HL-60 (cell line): ENCODE data around the gene YIF1B.

Experiments used
- DNase-seq, 2 experiments: peaks; one replicate each; pipeline ENCODE4 v3.0.0-alpha.2; 2010 to 2020; ENCODE audit warnings: low read depth in 1 of 2, low spot score in 1 of 2
- H3K27ac ChIP-seq: fragments of 250-450 bp; sonication (Bioruptor Pico); replicated peaks from 2 replicates; pipeline ENCODE4 v1.5.1; 2020; ENCODE audit warnings: mild to moderate bottlenecking, moderate library complexity
- H3K27me3 ChIP-seq: fragments of 250-450 bp; sonication (Bioruptor Pico); 2 replicates; pipeline ENCODE4 v1.5.1; 2021; ENCODE audit warnings: mild to moderate bottlenecking, moderate library complexity; ENCODE audit not compliant: insufficient read depth, poor library complexity, severe bottlenecking
- H3K4me3 ChIP-seq: replicated peaks from 2 replicates; pipeline ENCODE4 v1.5.1; 2011; ENCODE audit warnings: mild to moderate bottlenecking, control low read depth, low read length; ENCODE audit not compliant: insufficient read depth
- GABPA ChIP-seq: IDR thresholded peaks from 2 replicates; pipeline ENCODE4 v1.6.1; 2012; ENCODE audit warnings: low read depth
- POLR2AphosphoS5 ChIP-seq: IDR thresholded peaks from 2 replicates; pipeline ENCODE4 v1.6.1; 2012; ENCODE audit warnings: low read depth
- SPI1 ChIP-seq: IDR thresholded peaks from 2 replicates; pipeline ENCODE4 v1.6.1; 2012; ENCODE audit warnings: low read depth, mild to moderate bottlenecking, borderline replicate concordance
- TF ChIP-seq, protein P1 (sequence below): IDR thresholded peaks from one replicate; pipeline ENCODE4 v1.5.1; 2011; ENCODE audit warnings: low read length, control low read depth, inconsistent platforms; ENCODE audit not compliant: insufficient read depth
- TF ChIP-seq, protein P2 (sequence below): IDR thresholded peaks from 2 replicates; pipeline ENCODE4 v1.6.1; 2012; ENCODE audit warnings: low read depth; ENCODE audit not compliant: insufficient replicate concordance

YIF1B gene

DNA sequence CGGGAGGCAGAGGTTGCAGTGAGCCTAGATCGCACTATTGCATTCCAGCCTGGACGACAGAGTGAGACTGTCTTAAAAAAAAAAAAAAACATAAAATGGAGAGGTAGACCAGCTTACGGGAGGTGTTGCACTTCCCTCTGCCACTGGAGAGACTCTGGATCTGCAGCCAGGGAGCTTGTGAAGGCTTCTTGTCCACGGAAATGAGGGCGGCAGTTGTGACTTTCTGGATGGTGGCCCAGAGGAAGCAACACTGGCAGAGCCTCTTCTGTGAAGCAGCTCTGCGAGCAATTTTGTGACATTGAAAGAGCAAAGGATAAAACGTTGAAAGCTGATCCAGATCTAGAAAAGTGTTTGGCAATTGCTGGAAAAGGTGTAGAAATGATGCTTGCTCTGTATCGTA, 41.0 kb downstream of the YIF1B start:
- Histone ChIP-seq H3K27me3 (no peaks in the 10 kb centered on the region), H3K4me3 (no peak overlapping the region), H3K27ac (no peak overlapping the region)
- DNase-seq: no peak
- TF ChIP-seq, protein P1, sequence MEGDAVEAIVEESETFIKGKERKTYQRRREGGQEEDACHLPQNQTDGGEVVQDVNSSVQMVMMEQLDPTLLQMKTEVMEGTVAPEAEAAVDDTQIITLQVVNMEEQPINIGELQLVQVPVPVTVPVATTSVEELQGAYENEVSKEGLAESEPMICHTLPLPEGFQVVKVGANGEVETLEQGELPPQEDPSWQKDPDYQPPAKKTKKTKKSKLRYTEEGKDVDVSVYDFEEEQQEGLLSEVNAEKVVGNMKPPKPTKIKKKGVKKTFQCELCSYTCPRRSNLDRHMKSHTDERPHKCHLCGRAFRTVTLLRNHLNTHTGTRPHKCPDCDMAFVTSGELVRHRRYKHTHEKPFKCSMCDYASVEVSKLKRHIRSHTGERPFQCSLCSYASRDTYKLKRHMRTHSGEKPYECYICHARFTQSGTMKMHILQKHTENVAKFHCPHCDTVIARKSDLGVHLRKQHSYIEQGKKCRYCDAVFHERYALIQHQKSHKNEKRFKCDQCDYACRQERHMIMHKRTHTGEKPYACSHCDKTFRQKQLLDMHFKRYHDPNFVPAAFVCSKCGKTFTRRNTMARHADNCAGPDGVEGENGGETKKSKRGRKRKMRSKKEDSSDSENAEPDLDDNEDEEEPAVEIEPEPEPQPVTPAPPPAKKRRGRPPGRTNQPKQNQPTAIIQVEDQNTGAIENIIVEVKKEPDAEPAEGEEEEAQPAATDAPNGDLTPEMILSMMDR: no peak
- no peak for TF ChIP-seq SPI1
- no peak for TF ChIP-seq POLR2AphosphoS5
- TF ChIP-seq, protein P2, sequence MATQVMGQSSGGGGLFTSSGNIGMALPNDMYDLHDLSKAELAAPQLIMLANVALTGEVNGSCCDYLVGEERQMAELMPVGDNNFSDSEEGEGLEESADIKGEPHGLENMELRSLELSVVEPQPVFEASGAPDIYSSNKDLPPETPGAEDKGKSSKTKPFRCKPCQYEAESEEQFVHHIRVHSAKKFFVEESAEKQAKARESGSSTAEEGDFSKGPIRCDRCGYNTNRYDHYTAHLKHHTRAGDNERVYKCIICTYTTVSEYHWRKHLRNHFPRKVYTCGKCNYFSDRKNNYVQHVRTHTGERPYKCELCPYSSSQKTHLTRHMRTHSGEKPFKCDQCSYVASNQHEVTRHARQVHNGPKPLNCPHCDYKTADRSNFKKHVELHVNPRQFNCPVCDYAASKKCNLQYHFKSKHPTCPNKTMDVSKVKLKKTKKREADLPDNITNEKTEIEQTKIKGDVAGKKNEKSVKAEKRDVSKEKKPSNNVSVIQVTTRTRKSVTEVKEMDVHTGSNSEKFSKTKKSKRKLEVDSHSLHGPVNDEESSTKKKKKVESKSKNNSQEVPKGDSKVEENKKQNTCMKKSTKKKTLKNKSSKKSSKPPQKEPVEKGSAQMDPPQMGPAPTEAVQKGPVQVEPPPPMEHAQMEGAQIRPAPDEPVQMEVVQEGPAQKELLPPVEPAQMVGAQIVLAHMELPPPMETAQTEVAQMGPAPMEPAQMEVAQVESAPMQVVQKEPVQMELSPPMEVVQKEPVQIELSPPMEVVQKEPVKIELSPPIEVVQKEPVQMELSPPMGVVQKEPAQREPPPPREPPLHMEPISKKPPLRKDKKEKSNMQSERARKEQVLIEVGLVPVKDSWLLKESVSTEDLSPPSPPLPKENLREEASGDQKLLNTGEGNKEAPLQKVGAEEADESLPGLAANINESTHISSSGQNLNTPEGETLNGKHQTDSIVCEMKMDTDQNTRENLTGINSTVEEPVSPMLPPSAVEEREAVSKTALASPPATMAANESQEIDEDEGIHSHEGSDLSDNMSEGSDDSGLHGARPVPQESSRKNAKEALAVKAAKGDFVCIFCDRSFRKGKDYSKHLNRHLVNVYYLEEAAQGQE: no peak
- no peak for TF ChIP-seq GABPA

DNA sequence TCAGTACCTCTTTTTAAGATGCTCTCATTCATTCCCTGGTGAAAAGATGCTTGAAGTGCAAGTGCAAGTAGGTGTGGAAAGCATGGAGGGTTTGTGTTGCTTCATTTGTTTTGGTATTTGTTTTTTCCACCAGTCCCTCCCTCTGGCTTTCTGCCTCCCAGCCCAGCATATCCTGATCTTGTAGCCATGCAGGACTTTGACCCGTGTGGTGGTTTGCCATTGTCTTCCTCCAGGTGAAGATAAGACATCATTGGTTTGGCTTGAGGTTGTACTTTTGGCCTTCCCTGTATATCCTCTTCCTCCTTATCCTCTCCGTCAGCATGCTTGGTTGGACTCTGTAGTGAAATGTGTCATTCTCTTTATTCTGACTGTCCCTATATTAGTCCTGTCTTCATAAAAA, 42.2 kb downstream of the YIF1B start:
- H3K27ac ChIP-seq: no peak overlapping the region
- DNase-seq: no peak
- TF ChIP-seq GABPA (no peak), SPI1 (no peak), POLR2AphosphoS5 (no peak)

DNA sequence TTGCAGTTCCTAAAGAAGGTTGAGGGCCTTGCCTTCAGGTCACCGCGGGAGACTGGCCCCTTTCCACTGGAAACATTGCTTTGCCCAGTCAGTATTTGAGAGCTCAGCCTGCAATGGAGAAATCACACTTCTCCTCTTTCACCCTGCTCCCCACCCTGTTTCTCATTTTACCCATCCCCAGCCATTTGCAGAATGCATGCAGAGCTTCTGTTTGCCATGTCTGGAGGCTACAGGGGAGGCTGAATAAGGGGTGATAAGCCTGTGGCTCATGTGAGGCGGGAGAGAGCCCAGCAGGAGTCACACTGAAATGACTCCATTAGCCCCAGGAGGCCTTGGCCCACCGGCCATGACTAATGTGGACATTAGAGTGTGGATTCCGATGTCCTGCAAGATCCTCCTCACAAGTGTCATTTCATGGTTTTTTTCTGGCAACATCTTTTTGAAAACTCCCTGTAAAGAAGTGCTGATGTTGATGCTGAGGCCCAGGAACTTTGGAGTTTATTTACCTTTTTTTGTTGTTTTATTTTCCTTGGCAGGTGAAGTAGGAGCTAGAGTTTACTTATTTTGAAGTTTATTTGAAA, 45.1 kb downstream of the YIF1B start:
- H3K4me3 ChIP-seq: no peak overlapping the region
- H3K27me3 ChIP-seq: peaks cover 3% of the 10 kb centered on the region
- DNase-seq: no peak
- TF ChIP-seq SPI1: no peak
- TF ChIP-seq, protein P2: no peak
- TF ChIP-seq POLR2AphosphoS5: no peak
- TF ChIP-seq GABPA: no peak
- TF ChIP-seq, protein P1: no peak
- H3K27ac ChIP-seq: no peak overlapping the region

More for the DNA sequence above, 42.2 kb downstream of the YIF1B start:
- Histone ChIP-seq H3K27me3 (no peaks in the 10 kb centered on the region), H3K4me3 (no peak overlapping the region)

DNA sequence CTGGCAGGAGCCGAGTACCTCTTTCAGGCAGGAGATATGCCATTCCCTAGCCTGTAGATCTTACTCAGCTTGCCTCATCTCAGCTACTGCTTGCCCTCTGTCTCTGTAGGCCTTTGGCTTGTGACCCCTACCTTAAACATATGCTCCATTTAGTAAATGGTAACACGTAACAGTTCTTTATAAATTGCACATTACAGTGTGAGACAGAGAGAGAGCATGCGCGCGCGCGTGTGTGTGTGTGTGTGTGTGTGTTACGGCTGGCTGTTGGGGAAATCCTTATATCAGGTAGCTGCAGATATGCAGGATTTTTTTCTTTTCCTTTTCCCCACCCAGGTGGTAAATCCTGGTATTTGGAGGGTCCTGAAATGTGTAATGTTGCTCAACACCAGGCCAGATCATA, 47.2 kb downstream of the YIF1B start:
- no peak for DNase-seq
- TF ChIP-seq, protein P1: no peak
- TF ChIP-seq, protein P2: no peak
- TF ChIP-seq POLR2AphosphoS5 (no peak), GABPA (no peak), SPI1 (no peak)
- Histone ChIP-seq H3K27me3 (peaks cover 14% of the 10 kb centered on the region), H3K27ac (no peak overlapping the region), H3K4me3 (no peak overlapping the region)
